OCI-LY7 (cell line): ENCODE results near the gene RAMP3. TPM values are rescaled to one million over a fixed set of nuclear protein-coding genes. Genes with fewer than 3 reads are reported as not detected.

Experiments used
- BruUV-seq: library from RNA; stranded (reverse); fragments of 400-500 nt; replicated peaks from 2 replicates; lab custom pipeline; 2021; lab: Mats Ljungman, UMichigan
- CTCF ChIA-PET: fragments of 300-600 bp; sonication (Branson Sonifier 250); formaldehyde crosslinking; loops from one replicate; lab custom pipeline; 2022; ENCODE audit warnings: antibody characterized with exemption; ENCODE audit not compliant: unreplicated experiment; lab: Charles Lee
- POLR2A ChIA-PET: fragments of 300-600 bp; sonication (Branson Sonifier 250); formaldehyde crosslinking; loops from one replicate; lab custom pipeline; 2022; ENCODE audit warnings: antibody characterized with exemption; lab: Charles Lee
- DNase-seq: peaks from one replicate; pipeline ENCODE4 v3.0.0-alpha.2; 2015; ENCODE audit warnings: low spot score
- H2AFZ ChIP-seq: fragments of 200-600 bp; sonication (generic), shearing (Covaris generic); 2 replicates; pipeline ENCODE4 v1.6.1; 2014; ENCODE audit warnings: mild to moderate bottlenecking, antibody characterized with exemption, low read length, moderate library complexity
- H3K27ac ChIP-seq: fragments of 200-600 bp; sonication (generic); 2 replicates; pipeline ENCODE4 v1.5.1; 2014; ENCODE audit warnings: mixed run types, low read depth, mild to moderate bottlenecking, moderate library complexity, low read length, inconsistent platforms; ENCODE audit not compliant: poor library complexity, severe bottlenecking
- H3K36me3 ChIP-seq: fragments of 200-600 bp; sonication (generic); 2 replicates; pipeline ENCODE4 v1.6.1; 2014; ENCODE audit warnings: mild to moderate bottlenecking, antibody characterized with exemption, low read length, moderate library complexity, mixed read lengths; ENCODE audit not compliant: insufficient read depth
- H3K4me1 ChIP-seq: fragments of 200-600 bp; sonication (generic); 2 replicates; pipeline ENCODE4 v1.5.1; 2014; ENCODE audit warnings: mild to moderate bottlenecking, low read length; ENCODE audit not compliant: insufficient read depth, poor library complexity, severe bottlenecking
- H3K4me2 ChIP-seq: fragments of 200-600 bp; sonication (generic); 2 replicates; pipeline ENCODE4 v1.6.1; 2014; ENCODE audit warnings: mild to moderate bottlenecking, low read length
- H3K4me3 ChIP-seq: fragments of 200-600 bp; sonication (generic); 2 replicates; pipeline ENCODE4 v1.5.1; 2014; ENCODE audit warnings: mild to moderate bottlenecking, low read depth, low read length; ENCODE audit not compliant: poor library complexity, severe bottlenecking
- H3K79me2 ChIP-seq: fragments of 200-600 bp; sonication (generic); 2 replicates; pipeline ENCODE4 v1.6.1; 2016; ENCODE audit warnings: low read depth, mild to moderate bottlenecking, low read length, moderate library complexity, mixed read lengths; ENCODE audit not compliant: insufficient read depth
- H3K9me2 ChIP-seq: fragments of 200-600 bp; sonication (generic); 2 replicates; pipeline ENCODE4 v1.6.1; 2016; ENCODE audit warnings: mild to moderate bottlenecking, low read length, mixed read lengths; ENCODE audit not compliant: insufficient read depth
- H3K9me3 ChIP-seq: fragments of 200-600 bp; sonication (generic); 2 replicates; pipeline ENCODE4 v1.6.1; 2014; ENCODE audit warnings: mild to moderate bottlenecking, mixed run types, low read length, mixed read lengths
- H4K20me1 ChIP-seq: fragments of 200-600 bp; sonication (generic); 2 replicates; pipeline ENCODE4 v1.6.1; 2014; ENCODE audit warnings: mild to moderate bottlenecking, antibody characterized with exemption, low read length, moderate library complexity, mixed read lengths; ENCODE audit not compliant: insufficient read depth
- EZH2phosphoT487 ChIP-seq: fragments of 200-600 bp; sonication (generic); IDR thresholded peaks from 2 replicates; pipeline ENCODE4 v1.6.1; 2018; ENCODE audit warnings: low read depth, borderline replicate concordance, mild to moderate bottlenecking, mixed run types, antibody characterized with exemption, low read length, moderate library complexity, mixed read lengths
- intact Hi-C: fragments of 100-400 bp; cut with micrococcal nuclease; formaldehyde crosslinking; loops from one replicate; pipeline ENCODE4 v1.10.0; 2022; ENCODE audit not compliant: unreplicated experiment
- total RNA-seq, 2 experiments: library from RNA; depleted of rRNA in 1 of 2; stranded (reverse); fragments of >200 nt in 1 of 2; shearing (Covaris generic) in 1 of 2; gene quantifications; 2 replicates each; pipeline ENCODE4 v1.2.3, GENCODE V29; 2014 to 2022
- TF ChIP-seq, protein P1 (sequence below): fragments of 200-600 bp; sonication (generic); conservative IDR thresholded peaks from 2 replicates; pipeline ENCODE4 v1.5.1; 2014; ENCODE audit warnings: mild to moderate bottlenecking, antibody characterized with exemption, low read length, moderate library complexity, mixed read lengths

RAMP3 gene
- total RNA-seq, 2 experiments from 2014 or later, result not detected

DNA sequence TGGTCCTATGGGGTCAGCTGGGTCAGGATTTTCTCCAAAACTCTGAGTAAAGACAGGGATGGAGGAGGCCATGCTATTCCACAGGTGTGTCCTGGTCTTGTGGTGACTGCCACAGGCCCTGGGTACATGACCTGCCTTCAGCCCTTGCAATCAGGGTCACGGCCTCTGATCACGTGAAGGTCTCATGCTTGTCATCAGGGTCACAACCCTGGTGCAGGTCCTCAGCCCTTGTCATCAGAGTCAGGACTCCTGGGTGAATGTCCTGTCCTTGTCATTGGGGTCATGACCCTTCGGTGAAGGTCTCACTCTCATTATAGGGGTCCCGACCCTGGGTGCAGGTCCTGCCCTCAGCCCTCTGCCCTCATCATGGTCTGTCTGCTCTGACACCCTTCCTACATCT, 24.2 kb upstream of the RAMP3 start:
- intact Hi-C loops, result loop anchor here (10.0 kb wide), 1 partner anchor 279 kb away; no protein-coding TSS in a partner anchor
- Histone ChIP-seq H3K4me2 (no peak overlapping the region), H3K27ac (no peak overlapping the region), H2AFZ (no peak overlapping the region), H3K9me2 (no peaks in the 10 kb centered on the region), H3K4me3 (no peak overlapping the region), H4K20me1 (no peaks in the 10 kb centered on the region), H3K36me3 (no peaks in the 10 kb centered on the region), H3K9me3 (no peaks in the 10 kb centered on the region), H3K4me1 (peaks cover 4% of the 10 kb centered on the region), H3K79me2 (no peaks in the 10 kb centered on the region)
- ChIA-PET POLR2A (interaction anchor here (0.6 kb wide), 1 partner anchor 23 kb away, joined by 3 read pairs; no protein-coding TSS in a partner anchor), CTCF (interaction anchor here (0.6 kb wide), 1 partner anchor 143 kb away, joined by 3 read pairs; no protein-coding TSS in a partner anchor)
- TF ChIP-seq, protein P1, sequence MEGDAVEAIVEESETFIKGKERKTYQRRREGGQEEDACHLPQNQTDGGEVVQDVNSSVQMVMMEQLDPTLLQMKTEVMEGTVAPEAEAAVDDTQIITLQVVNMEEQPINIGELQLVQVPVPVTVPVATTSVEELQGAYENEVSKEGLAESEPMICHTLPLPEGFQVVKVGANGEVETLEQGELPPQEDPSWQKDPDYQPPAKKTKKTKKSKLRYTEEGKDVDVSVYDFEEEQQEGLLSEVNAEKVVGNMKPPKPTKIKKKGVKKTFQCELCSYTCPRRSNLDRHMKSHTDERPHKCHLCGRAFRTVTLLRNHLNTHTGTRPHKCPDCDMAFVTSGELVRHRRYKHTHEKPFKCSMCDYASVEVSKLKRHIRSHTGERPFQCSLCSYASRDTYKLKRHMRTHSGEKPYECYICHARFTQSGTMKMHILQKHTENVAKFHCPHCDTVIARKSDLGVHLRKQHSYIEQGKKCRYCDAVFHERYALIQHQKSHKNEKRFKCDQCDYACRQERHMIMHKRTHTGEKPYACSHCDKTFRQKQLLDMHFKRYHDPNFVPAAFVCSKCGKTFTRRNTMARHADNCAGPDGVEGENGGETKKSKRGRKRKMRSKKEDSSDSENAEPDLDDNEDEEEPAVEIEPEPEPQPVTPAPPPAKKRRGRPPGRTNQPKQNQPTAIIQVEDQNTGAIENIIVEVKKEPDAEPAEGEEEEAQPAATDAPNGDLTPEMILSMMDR, result no peak
- TF ChIP-seq EZH2phosphoT487, result no peak
- DNase-seq, result no peak
- BruUV-seq, result no TSS peak

DNA sequence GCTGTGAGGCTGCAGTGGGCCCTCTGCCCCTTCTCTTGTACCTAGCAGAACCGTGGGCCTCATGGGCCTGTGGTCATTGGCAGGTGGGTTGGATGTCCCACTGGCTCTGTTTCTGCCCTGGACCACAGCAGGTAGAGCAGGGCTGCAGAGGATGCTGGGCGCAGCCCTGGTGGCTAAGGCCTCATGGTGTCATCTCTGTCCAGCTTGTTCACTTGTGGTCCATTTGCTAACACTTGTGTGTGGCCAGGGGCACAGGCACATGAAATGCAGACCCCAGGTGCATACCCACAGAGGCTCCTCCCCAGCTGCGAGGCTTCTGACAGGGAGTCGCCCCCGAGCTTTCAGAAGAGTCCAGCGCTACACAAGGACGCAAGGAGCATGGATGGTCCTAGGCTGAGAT, 23.7 kb upstream of the RAMP3 start:
- Histone ChIP-seq H3K9me2 (no peaks in the 10 kb centered on the region), H3K4me2 (no peak overlapping the region), H3K4me1 (peaks cover 4% of the 10 kb centered on the region), H3K36me3 (no peaks in the 10 kb centered on the region), H3K27ac (no peak overlapping the region), H3K9me3 (no peaks in the 10 kb centered on the region), H3K79me2 (no peaks in the 10 kb centered on the region), H3K4me3 (no peak overlapping the region), H4K20me1 (no peaks in the 10 kb centered on the region), H2AFZ (no peak overlapping the region)
- ChIA-PET CTCF (no interaction called here), POLR2A (no interaction called here)
- intact Hi-C loops, result loop anchor here (10.0 kb wide), 1 partner anchor 279 kb away; no protein-coding TSS in a partner anchor
- BruUV-seq, result no TSS peak
- no peak for TF ChIP-seq EZH2phosphoT487
- no peak for DNase-seq

DNA sequence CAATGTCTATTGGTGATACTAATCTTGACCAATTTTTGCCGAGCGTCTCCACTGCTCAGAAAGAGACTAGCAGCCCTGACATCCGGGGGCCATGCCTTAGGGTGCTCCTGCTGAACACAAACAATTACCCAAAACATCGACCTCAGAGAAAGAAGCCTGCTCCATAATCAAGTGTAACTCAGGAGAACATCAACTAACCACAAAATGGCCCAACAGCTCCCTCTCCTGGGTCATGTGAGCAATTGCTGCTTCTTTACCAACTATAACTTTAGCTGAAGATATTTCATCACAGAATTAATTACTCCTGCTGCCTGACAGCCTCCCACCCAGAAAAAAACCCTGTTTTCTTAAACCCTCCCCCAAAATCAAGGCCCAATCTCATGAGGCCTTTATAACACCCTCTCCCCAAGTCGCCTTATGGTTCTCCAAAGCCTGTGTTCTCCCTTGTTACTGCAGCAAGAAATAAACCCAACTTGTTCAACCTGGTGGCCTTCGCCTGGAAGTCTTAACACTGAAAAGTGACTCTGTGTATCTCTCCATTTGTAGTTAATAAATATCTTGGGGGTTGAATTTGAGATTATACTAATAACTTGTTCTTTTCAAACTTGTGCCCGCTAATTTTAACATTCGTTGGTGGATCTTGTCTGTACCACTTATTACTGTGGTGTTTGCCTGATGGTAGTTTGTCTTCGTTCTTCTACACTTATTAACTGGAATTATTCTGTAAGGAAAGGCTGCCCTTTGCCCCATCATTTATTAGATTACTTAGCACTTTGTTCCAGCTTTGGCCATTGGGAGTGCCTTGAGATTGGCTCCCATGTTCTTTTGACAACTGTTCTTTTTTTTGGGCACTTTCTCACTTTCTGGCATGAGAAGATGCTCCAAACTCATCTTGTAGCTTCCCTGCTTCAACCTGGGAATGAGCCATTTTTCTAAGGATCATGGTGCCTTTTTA, 21.2 kb upstream of the RAMP3 start:
- DNase-seq, result peak; percentile 84
- H3K79me2 ChIP-seq, result no peaks in the 10 kb centered on the region
- BruUV-seq, result no TSS peak
- H3K9me3 ChIP-seq, result no peaks in the 10 kb centered on the region
- no peak overlapping the region for H3K27ac ChIP-seq
- POLR2A ChIA-PET, result interaction anchor here (0.6 to 3.7 kb wide), 7 partner anchors 91 to 451 kb away, joined by 3 to 16 read pairs (median 4); no protein-coding TSS in a partner anchor
- TF ChIP-seq, protein P1, result peak; percentile 98
- no peak for TF ChIP-seq EZH2phosphoT487
- H2AFZ ChIP-seq, result peak overlapping the region; percentile 43; the same call in 1 of the 2 replicates
- CTCF ChIA-PET, result interaction anchor here (0.6 to 1.9 kb wide), 6 partner anchors 163 to 572 kb away, joined by 3 to 9 read pairs (median 4); no protein-coding TSS in a partner anchor
- no peaks in the 10 kb centered on the region for H3K9me2 ChIP-seq
- H4K20me1 ChIP-seq, result no peaks in the 10 kb centered on the region
- peaks cover 18% of the 10 kb centered on the region for H3K4me1 ChIP-seq
- no peak overlapping the region for H3K4me3 ChIP-seq
- H3K4me2 ChIP-seq, result peak overlapping the region; percentile 17; the same call in 1 of the 2 replicates
- intact Hi-C loops, result loop anchor here (1.0 to 10.0 kb wide), 7 partner anchors 39 to 548 kb away; partner anchors contain the start of gene MYO1G
- H3K36me3 ChIP-seq, result no peaks in the 10 kb centered on the region
